Measurements from ENCODE around the gene KIR2DL4. TPM values are rescaled to one million over a fixed set of nuclear protein-coding genes. Genes with fewer than 3 reads are reported as not detected.
"Not testable (repeated sequence)": the region's sequence is repeated elsewhere in the genome, so short reads cannot be mapped to it uniquely, and the experiment has no call there.

The KIR2DL4 gene
- total RNA-seq, 1 experiment from 2014 or later: not detected

DNA sequence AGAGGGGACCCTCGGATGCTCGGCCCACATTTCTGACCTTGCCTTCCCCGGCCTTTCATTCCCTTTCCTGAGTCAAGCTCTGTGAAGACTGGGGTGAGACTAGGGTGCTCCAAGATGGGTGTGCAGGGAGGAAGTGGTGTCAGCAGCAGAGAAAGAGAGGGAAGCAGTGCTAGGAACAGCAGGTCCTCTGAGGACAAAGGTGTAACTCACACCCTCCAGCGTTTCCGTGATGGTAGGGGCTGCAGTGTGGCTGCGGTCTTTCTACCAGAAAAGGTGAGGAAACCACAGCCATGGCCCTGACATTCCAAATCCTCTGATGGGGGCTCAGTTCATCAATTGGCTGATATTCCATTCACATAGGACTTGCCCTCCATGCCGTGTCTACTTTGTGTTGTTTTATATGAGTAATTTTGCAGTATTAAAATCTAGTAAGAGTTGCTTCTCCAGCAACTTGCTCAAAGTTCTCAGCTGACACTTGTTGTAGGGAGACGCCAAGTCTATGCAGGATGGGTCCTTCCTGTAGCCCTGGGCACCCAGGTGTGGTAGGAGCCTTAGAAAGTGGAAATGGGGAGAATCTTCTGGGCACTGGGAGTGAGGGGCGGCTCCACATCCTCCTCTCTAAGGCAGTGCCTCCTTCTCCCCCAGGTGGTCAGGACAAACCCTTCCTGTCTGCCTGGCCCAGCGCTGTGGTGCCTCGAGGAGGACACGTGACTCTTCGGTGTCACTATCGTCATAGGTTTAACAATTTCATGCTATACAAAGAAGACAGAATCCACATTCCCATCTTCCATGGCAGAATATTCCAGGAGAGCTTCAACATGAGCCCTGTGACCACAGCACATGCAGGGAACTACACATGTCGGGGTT lies 14.5 kb downstream of the KIR2DL4 start:
- Histone ChIP-seq H3K27me3 (replicated peaks) (no peaks in the 10 kb centered on the region), H3K9me3 (replicated peaks) (no peaks in the 10 kb centered on the region), H3K27ac (no peak overlapping the region), H3K4me3 (no peak overlapping the region), H3K4me1 (replicated peaks) (no peaks in the 10 kb centered on the region), H3K36me3 (no peaks in the 10 kb centered on the region)
- DNase-seq (ENCODE audit: low read depth in 1 of 2, low spot score in 2 of 2): no peak

DNA sequence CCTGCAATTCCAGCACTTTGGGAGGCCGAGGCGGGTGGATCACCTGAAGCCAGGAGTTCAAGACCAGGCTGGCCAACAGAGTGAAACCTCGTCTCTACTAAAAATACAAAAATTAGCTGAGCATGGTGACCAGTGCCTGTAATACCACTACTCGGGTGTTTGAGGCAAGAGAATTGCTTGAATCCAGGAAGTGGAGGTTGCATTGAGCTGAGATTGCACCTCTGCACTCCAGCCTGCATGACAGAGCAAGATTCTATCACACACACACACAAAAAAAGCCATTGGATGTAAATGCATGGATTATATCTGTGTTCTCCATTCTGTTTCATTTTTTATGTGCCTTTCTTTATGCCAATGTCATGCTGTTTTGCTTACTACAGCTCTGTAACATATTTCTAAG lies 21.0 kb downstream of the KIR2DL4 start:
- H3K27ac ChIP-seq; H3K9me3 ChIP-seq (replicated peaks); DNase-seq (ENCODE audit: low read depth in 1 of 2, low spot score in 2 of 2); H3K27me3 ChIP-seq (replicated peaks); H3K4me1 ChIP-seq (replicated peaks); H3K36me3 ChIP-seq; H3K4me3 ChIP-seq: not testable (repeated sequence)

DNA sequence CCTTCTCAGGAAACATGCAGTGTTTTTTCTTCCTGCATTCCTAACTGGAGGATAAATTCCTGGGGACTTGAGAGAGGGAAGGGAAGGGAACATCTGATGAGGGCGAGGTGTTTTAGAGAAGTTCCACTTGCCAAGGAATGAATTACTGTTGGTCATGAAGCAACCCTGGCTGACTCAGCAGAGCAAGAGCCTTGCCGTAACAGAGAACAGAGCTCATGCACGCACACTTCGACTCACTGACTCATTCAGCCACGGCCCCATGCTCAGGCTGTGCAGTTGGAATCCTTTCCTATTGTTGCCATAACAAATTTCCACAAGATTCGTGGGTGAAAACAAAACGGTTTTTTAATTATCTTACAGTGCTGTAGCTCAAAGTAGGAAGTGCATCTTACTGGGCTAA lies 21.9 kb downstream of the KIR2DL4 start:
- H3K27ac ChIP-seq; H3K4me1 ChIP-seq (replicated peaks); DNase-seq (ENCODE audit: low read depth in 1 of 2, low spot score in 2 of 2): not testable (repeated sequence)

DNA sequence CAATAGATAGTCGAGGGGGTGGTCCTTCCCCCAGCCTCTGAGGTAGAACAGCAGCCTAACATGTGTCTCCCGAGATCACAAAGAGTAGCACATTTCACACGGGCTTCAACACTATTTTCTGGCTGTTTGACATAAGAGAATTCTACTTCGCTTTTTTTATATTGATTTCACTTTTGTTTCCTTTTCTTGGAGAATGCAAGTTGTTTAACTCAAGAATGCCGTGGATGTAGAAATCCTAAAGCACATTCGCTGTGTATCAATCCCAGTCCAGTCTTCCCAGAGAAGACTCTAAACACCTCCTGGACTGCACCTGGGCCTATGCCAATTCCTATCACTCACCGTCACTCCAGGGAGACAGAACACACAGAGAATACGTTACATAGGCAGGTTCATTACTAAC lies 24.7 kb downstream of the KIR2DL4 start:
- H3K27ac ChIP-seq; H3K9me3 ChIP-seq (replicated peaks); H3K27me3 ChIP-seq (replicated peaks); DNase-seq (ENCODE audit: low read depth in 1 of 2, low spot score in 2 of 2); H3K4me3 ChIP-seq; H3K36me3 ChIP-seq; H3K4me1 ChIP-seq (replicated peaks): not testable (repeated sequence)

More for the DNA sequence above, 21.9 kb downstream of the KIR2DL4 start:
- not testable (repeated sequence) for H3K27me3 ChIP-seq (replicated peaks); H3K36me3 ChIP-seq; H3K9me3 ChIP-seq (replicated peaks); H3K4me3 ChIP-seq

DNA sequence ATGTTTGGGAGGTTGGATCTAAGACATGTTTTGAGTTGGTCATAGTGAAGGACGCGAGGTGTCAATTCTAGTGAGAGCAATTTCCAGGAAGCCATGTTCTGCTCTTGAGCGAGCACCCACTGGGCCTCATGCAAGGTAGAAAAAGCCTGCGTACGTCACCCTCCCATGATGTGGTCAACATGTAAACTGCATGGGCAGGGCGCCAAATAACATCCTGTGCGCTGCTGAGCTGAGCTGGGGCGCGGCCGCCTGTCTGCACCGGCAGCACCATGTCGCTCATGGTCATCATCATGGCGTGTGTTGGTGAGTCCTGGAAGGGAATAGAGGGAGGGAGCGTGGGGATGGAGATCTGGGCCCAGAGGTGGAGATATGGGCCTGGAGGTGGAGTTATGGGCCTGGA lies 29.1 kb downstream of the KIR2DL4 start, which contains the start of gene KIR2DS4:
KIR2DS4 (plus strand) TSS at position 181 of the 400 bp plus-strand sequence.
- not testable (repeated sequence) for H3K4me3 ChIP-seq; H3K27me3 ChIP-seq (replicated peaks); H3K36me3 ChIP-seq; DNase-seq (ENCODE audit: low read depth in 1 of 2, low spot score in 2 of 2); H3K27ac ChIP-seq; H3K4me1 ChIP-seq (replicated peaks); H3K9me3 ChIP-seq (replicated peaks)

DNA sequence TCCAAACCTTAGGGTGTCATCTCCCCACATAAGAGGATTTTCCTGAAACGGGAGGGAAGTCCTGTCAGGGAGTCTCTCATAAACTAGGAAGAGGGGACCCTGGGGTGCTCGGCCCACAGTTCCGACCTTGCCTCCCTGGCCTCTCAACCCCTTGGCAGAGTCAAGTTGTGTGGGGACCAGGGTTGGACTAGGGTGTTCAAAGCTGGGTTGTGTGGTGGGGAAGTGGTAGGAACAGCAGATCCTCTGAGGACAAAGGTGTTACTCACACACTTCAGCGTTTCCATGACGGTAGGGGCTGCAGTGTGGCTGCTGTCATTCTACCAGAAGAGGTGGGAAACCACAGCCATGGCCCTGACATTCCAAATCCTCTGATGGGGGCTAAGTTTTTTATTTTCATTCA lies 31.7 kb downstream of the KIR2DL4 start:
- H3K36me3 ChIP-seq; H3K4me1 ChIP-seq (replicated peaks); H3K27ac ChIP-seq; DNase-seq (ENCODE audit: low read depth in 1 of 2, low spot score in 2 of 2); H3K4me3 ChIP-seq; H3K27me3 ChIP-seq (replicated peaks); H3K9me3 ChIP-seq (replicated peaks): not testable (repeated sequence)

DNA sequence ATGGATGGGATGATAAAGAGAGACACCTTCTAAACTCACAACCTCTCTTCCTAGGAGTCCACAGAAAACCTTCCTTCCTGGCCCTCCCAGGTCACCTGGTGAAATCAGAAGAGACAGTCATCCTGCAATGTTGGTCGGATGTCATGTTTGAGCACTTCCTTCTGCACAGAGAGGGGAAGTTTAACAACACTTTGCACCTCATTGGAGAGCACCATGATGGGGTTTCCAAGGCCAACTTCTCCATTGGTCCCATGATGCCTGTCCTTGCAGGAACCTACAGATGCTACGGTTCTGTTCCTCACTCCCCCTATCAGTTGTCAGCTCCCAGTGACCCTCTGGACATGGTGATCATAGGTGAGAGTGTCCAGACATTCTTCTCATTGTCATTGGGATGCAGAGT lies 34.1 kb downstream of the KIR2DL4 start:
- not testable (repeated sequence) for H3K4me1 ChIP-seq (replicated peaks); DNase-seq (ENCODE audit: low read depth in 1 of 2, low spot score in 2 of 2); H3K4me3 ChIP-seq; H3K36me3 ChIP-seq; H3K9me3 ChIP-seq (replicated peaks); H3K27me3 ChIP-seq (replicated peaks); H3K27ac ChIP-seq

DNA sequence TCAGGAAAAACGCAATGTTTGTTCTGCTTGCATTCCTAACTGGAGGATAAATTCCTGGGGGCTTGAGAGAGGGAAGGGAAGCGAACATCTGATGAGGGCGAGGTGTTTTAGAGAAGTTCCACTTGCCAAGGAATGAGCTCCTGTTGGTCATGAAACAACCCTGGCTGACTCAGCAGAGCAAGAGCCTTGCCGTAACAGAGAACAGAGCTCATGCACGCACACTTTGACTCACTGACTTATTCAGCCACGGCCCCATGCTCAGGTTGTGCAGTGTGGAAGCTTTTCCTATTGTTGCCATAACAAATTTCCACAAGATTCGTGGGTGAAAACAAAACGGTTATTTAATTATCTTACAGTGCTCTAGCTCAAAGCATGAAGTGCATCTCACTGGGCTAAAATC lies 39.8 kb downstream of the KIR2DL4 start:
- not testable (repeated sequence) for H3K27ac ChIP-seq; H3K9me3 ChIP-seq (replicated peaks); H3K27me3 ChIP-seq (replicated peaks); DNase-seq (ENCODE audit: low read depth in 1 of 2, low spot score in 2 of 2); H3K4me1 ChIP-seq (replicated peaks); H3K4me3 ChIP-seq; H3K36me3 ChIP-seq

DNA sequence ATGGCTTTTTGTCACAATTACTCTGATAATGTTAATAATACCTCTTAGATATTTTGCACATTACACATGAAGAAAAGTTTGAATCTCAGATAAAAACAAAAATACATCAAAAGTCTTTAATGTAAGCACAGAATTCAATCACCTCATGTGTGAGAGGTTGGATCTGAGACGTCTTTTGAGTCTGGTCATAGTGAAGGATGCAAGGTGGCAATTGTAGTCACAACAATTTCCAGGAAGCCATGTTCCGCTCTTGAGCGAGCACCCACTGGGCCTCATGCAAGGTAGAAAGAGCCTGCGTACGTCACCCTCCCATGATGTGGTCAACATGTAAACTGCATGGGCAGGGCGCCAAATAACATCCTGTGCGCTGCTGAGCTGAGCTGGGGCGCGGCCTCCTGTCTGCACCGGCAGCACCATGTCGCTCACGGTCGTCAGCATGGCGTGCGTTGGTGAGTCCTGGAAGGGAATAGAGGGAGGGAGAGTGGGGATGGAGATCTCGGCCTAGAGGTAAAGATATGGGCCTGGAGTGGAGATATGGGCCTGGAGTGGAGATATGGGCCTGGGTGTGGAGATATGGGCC lies 46.7 kb downstream of the KIR2DL4 start, which contains the start of gene KIR3DL2:
KIR3DL2 (plus strand) TSS at position 383 of the 580 bp plus-strand sequence; CDS start at position 416, 33 bp downstream.
- H3K9me3 ChIP-seq (replicated peaks); DNase-seq (ENCODE audit: low read depth in 1 of 2, low spot score in 2 of 2); H3K4me1 ChIP-seq (replicated peaks); H3K4me3 ChIP-seq; H3K27me3 ChIP-seq (replicated peaks); H3K36me3 ChIP-seq; H3K27ac ChIP-seq: not testable (repeated sequence)

DNA sequence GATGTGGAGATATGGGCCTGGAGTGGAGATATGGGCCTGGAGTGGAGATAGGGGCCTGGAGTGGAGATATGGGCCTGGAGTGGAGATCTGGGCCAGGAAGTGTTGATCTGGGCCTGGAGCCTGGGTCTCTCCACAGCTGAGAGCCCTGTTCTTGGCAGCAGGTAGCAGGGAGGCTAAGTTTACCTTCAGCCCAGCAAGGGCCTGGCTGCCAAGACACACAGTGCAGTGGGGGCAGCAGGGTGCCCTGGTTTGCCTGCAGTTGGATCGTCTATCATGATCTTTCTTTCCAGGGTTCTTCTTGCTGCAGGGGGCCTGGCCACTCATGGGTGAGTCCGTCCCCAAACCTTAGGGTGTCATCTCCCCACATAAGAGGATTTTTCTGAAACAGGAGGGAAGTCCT lies 47.5 kb downstream of the KIR2DL4 start:
- H3K4me1 ChIP-seq (replicated peaks): no peaks in the 10 kb centered on the region
- H3K9me3 ChIP-seq (replicated peaks): no peaks in the 10 kb centered on the region
- no peaks in the 10 kb centered on the region for H3K36me3 ChIP-seq
- H3K27ac ChIP-seq: no peak overlapping the region
- no peaks in the 10 kb centered on the region for H3K27me3 ChIP-seq (replicated peaks)
- H3K4me3 ChIP-seq: no peak overlapping the region
- DNase-seq (ENCODE audit: low read depth in 1 of 2, low spot score in 2 of 2): no peak

DNA sequence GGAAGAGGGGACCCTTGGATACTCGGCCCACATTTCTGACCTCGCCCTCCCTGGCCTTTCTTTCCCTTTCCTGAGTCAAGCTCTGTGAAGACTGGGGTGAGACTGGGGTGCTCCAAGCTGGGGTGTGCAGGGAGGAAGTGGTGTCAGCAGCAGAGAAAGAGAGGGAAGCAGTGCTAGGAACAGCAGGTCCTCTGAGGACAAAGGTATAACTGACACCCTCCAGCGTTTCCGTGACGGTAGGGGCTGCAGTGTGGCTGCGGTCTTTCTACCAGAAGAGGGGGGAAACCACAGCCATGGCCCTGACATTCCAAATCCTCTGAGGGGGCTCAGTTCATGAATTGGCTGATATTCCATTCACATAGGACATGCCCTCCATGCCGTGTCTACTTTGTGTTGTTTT lies 47.9 kb downstream of the KIR2DL4 start:
- Histone ChIP-seq H3K27me3 (replicated peaks) (no peaks in the 10 kb centered on the region), H3K36me3 (no peaks in the 10 kb centered on the region), H3K4me3 (no peak overlapping the region), H3K4me1 (replicated peaks) (no peaks in the 10 kb centered on the region), H3K27ac (no peak overlapping the region), H3K9me3 (replicated peaks) (no peaks in the 10 kb centered on the region)
- no peak for DNase-seq (ENCODE audit: low read depth in 1 of 2, low spot score in 2 of 2)

DNA sequence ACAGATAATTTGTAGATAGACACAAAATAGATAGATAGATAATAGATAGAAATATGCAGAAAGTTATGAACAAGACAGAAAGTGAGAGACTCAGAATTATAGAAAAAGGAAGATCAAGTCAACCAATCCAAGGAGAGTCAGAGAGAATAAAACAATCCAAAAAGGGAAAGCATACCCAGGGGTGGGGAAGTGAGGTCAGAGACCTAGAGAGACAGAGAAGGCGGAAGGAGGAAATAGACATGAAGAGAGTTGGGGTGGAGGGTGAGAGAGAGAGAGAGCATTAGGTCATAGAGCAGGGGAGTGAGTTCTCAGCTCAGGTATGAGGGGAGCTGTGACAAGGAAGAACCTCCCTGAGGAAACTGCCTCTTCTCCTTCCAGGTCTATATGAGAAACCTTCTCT lies 51.8 kb downstream of the KIR2DL4 start:
- not testable (repeated sequence) for H3K4me1 ChIP-seq (replicated peaks); H3K27me3 ChIP-seq (replicated peaks); H3K36me3 ChIP-seq; H3K27ac ChIP-seq; H3K4me3 ChIP-seq; H3K9me3 ChIP-seq (replicated peaks); DNase-seq (ENCODE audit: low read depth in 1 of 2, low spot score in 2 of 2)

DNA sequence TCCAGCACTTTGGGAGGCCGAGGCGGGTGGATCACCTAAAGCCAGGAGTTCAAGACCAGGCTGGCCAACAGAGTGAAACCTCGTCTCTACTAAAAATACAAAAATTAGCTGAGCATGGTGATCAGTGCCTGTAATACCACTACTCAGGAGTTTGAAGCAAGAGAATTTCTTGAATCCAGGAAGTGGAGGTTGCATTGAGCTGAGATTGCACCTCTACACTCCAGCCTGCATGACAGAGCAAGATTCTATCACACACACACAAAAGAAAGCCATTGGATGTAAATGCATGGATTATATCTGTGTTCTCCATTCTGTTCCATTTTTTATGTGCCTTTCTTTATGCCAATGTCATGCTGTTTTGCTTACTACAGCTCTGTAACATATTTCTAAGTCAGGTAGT lies 55.1 kb downstream of the KIR2DL4 start:
- not testable (repeated sequence) for H3K27ac ChIP-seq; H3K4me3 ChIP-seq; H3K36me3 ChIP-seq; H3K27me3 ChIP-seq (replicated peaks); H3K4me1 ChIP-seq (replicated peaks); DNase-seq (ENCODE audit: low read depth in 1 of 2, low spot score in 2 of 2); H3K9me3 ChIP-seq (replicated peaks)

DNA sequence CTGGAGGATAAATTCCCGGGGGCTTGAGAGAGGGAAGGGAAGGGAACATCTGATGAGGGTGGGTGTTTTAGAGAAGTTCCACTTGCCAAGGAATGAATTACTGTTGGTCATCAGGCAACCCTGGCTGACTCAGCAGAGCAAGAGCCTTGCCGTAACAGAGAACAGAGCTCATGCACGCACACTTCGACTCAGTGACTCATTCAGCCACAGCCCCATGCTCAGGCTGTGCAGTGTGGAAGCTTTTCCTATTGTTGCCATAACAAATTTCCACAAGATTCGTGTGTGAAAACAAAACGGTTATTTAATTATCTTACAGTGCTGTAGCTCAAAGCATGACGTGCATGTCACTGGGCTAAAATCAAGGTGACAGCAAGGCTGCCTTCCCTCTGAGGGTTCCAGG lies 56.0 kb downstream of the KIR2DL4 start:
- H3K4me1 ChIP-seq (replicated peaks); H3K36me3 ChIP-seq; H3K4me3 ChIP-seq; H3K27me3 ChIP-seq (replicated peaks); DNase-seq (ENCODE audit: low read depth in 1 of 2, low spot score in 2 of 2); H3K27ac ChIP-seq; H3K9me3 ChIP-seq (replicated peaks): not testable (repeated sequence)
